HG03442 (cell line): Measurements from ENCODE around the gene GNAS-AS1.

ENCODE experiments used
- ATAC-seq: cut with Tn5 transposase; IDR thresholded peaks from one replicate; pipeline ENCODE4 v1.9.1; 2021; ENCODE audit warnings: mild to moderate bottlenecking, moderate library complexity; ENCODE audit not compliant: unreplicated experiment

GNAS-AS1 gene

GRCh38 chr20:58811334-58811733 lies 39.4 kb downstream of the GNAS-AS1 start:
- ATAC-seq: no peak

- no peak for ATAC-seq
These were observed 39.8 kb downstream of the GNAS-AS1 start for GRCh38 chr20:58810879-58811250.

- no peak for ATAC-seq
These were observed 40.4 kb downstream of the GNAS-AS1 start for GRCh38 chr20:58810116-58810878.

- ATAC-seq: no peak
These were observed 42.2 kb downstream of the GNAS-AS1 start for GRCh38 chr20:58808271-58809046.

GRCh38 chr20:58807801-58808200 lies 42.9 kb downstream of the GNAS-AS1 start:
- no peak for ATAC-seq

- ATAC-seq: no peak
These were observed 47.2 kb downstream of the GNAS-AS1 start for GRCh38 chr20:58803533-58803932.

- ATAC-seq: no peak
These were observed 48.6 kb downstream of the GNAS-AS1 start for GRCh38 chr20:58802061-58802460.

- ATAC-seq: no peak
These were observed 50.4 kb downstream of the GNAS-AS1 start for GRCh38 chr20:58800134-58800871.

- no peak for ATAC-seq
These were observed 53.0 kb downstream of the GNAS-AS1 start for GRCh38 chr20:58797371-58798338.

GRCh38 chr20:58795923-58796245 lies 54.8 kb downstream of the GNAS-AS1 start:
- ATAC-seq: no peak

- ATAC-seq: no peak
These were observed 55.4 kb downstream of the GNAS-AS1 start for GRCh38 chr20:58795181-58795922.

- no peak for ATAC-seq
These were observed 56.1 kb downstream of the GNAS-AS1 start for GRCh38 chr20:58794510-58795180.

GRCh38 chr20:58793512-58794420 lies 56.9 kb downstream of the GNAS-AS1 start:
- no peak for ATAC-seq

- ATAC-seq: no peak
These were observed 58.3 kb downstream of the GNAS-AS1 start for GRCh38 chr20:58792426-58792825.

- ATAC-seq: no peak
These were observed 59.4 kb downstream of the GNAS-AS1 start for GRCh38 chr20:58791286-58791685.

- no peak for ATAC-seq
These were observed 60.2 kb downstream of the GNAS-AS1 start for GRCh38 chr20:58790454-58790853.

- no peak for ATAC-seq
These were observed 61.7 kb downstream of the GNAS-AS1 start for GRCh38 chr20:58788896-58789544.
